MM.1S (cell line): ENCODE data around the gene FTL.

Experiments used
- DNase-seq: peaks from one replicate; pipeline ENCODE4 v3.0.0-alpha.2; 2015
- H2AFZ ChIP-seq: fragments of 300-600 bp; sonication (generic); 2 replicates; pipeline ENCODE4 v1.6.0; 2016; ENCODE audit warnings: antibody characterized with exemption, low read length
- H3F3A ChIP-seq: fragments of 300-600 bp; sonication (generic); 2 replicates; pipeline ENCODE4 v1.6.1; 2016; ENCODE audit warnings: mild to moderate bottlenecking, antibody characterized with exemption, low read length, moderate library complexity, mixed read lengths; ENCODE audit not compliant: insufficient read depth
- H3K27ac ChIP-seq: fragments of 300-600 bp; sonication (generic); 2 replicates; pipeline ENCODE4 v1.5.1; 2016; ENCODE audit warnings: mild to moderate bottlenecking, low read length
- H3K27me3 ChIP-seq: fragments of 300-600 bp; sonication (generic); replicated peaks from 2 replicates; pipeline ENCODE4 v1.6.0; 2016; ENCODE audit warnings: low read length; ENCODE audit not compliant: insufficient read depth
- H3K36me3 ChIP-seq: fragments of 300-600 bp; sonication (generic); replicated peaks from 2 replicates; pipeline ENCODE4 v1.6.1; 2016; ENCODE audit warnings: mild to moderate bottlenecking, low read length, mixed read lengths; ENCODE audit not compliant: insufficient read depth
- H3K4me1 ChIP-seq: fragments of 300-600 bp; sonication (generic); 2 replicates; pipeline ENCODE4 v1.6.1; 2016; ENCODE audit warnings: low read length, mixed read lengths
- H3K4me2 ChIP-seq: fragments of 300-600 bp; sonication (generic); 2 replicates; pipeline ENCODE4 v1.6.0; 2016; ENCODE audit warnings: low read depth, low read length
- H3K4me3 ChIP-seq: fragments of 300-600 bp; sonication (generic); 2 replicates; pipeline ENCODE4 v1.5.1; 2016; ENCODE audit warnings: low read length, mixed read lengths
- H3K79me2 ChIP-seq: fragments of 300-600 bp; sonication (generic); 2 replicates; pipeline ENCODE4 v1.6.1; 2016; ENCODE audit warnings: mixed run types, low read length, mixed read lengths
- H3K9ac ChIP-seq: fragments of 300-600 bp; sonication (generic); 2 replicates; pipeline ENCODE4 v1.6.1; 2016; ENCODE audit warnings: low read length, mixed read lengths
- H3K9me2 ChIP-seq: fragments of 300-600 bp; sonication (generic); replicated peaks from 2 replicates; pipeline ENCODE4 v1.6.1; 2016; ENCODE audit warnings: mild to moderate bottlenecking, low read length, mixed read lengths; ENCODE audit not compliant: insufficient read depth
- H3K9me3 ChIP-seq: fragments of 300-600 bp; sonication (generic); replicated peaks from 2 replicates; pipeline ENCODE4 v1.6.1; 2016; ENCODE audit warnings: mild to moderate bottlenecking, low read length, mixed read lengths; ENCODE audit not compliant: insufficient read depth
- H4K20me1 ChIP-seq: fragments of 300-600 bp; sonication (generic); 2 replicates; pipeline ENCODE4 v1.6.1; 2016; ENCODE audit warnings: mild to moderate bottlenecking, low read length, moderate library complexity, mixed read lengths; ENCODE audit not compliant: insufficient read depth
- CTCF ChIP-seq: fragments of 300-600 bp; sonication (generic); IDR thresholded peaks from 2 replicates; pipeline ENCODE4 v1.5.1; 2016; ENCODE audit warnings: antibody characterized with exemption, low read length, mixed read lengths
- EZH2 ChIP-seq: fragments of 300-600 bp; sonication (generic); optimal IDR thresholded peaks from 2 replicates; pipeline ENCODE3; 2017; ENCODE audit warnings: low read depth, mild to moderate bottlenecking, antibody characterized with exemption, low read length, mixed read lengths
- EZH2phosphoT487 ChIP-seq: fragments of 300-600 bp; sonication (generic); IDR thresholded peaks from 2 replicates; pipeline ENCODE4 v1.6.1; 2018; ENCODE audit warnings: antibody characterized with exemption, low read length

FTL gene

GRCh38 chr19:48965040-48965805, at the start of gene FTL:
Gene FTL (plus strand): TSS chr19:48965309. CDS start chr19:48965508, 199 bp downstream.
- peak; percentile 95 for DNase-seq
- H3K36me3 ChIP-seq, result no peaks in the 10 kb centered on the region
- H2AFZ ChIP-seq, result peak within 1 kb of the TSS; percentile 19
- peaks cover 21% of the 10 kb centered on the region for H3K79me2 ChIP-seq
- H3K9me3 ChIP-seq, result no peaks in the 10 kb centered on the region
- peaks cover 42% of the 10 kb centered on the region for H3K4me1 ChIP-seq
- H3K4me2 ChIP-seq, result peak within 1 kb of the TSS; percentile 85
- peak within 1 kb of the TSS; percentile 83 for H3K9ac ChIP-seq
- H4K20me1 ChIP-seq, result no peaks in the 10 kb centered on the region
- peak within 1 kb of the TSS; percentile 94 for H3K4me3 ChIP-seq
- no peaks in the 10 kb centered on the region for H3K27me3 ChIP-seq
- H3K27ac ChIP-seq, result peak within 1 kb of the TSS; percentile 73
- no peaks in the 10 kb centered on the region for H3K9me2 ChIP-seq
- H3F3A ChIP-seq, result peaks cover 55% of the 10 kb centered on the region
- TF ChIP-seq CTCF, result no peak

- no peak for DNase-seq
- no peak overlapping the region for H3K4me2 ChIP-seq
- H2AFZ ChIP-seq, result no peak overlapping the region
- H4K20me1 ChIP-seq, result no peaks in the 10 kb centered on the region
- H3K9me2 ChIP-seq, result no peaks in the 10 kb centered on the region
- H3K4me1 ChIP-seq, result no peaks in the 10 kb centered on the region
- H3K27me3 ChIP-seq, result no peaks in the 10 kb centered on the region
- no peaks in the 10 kb centered on the region for H3K79me2 ChIP-seq
- no peaks in the 10 kb centered on the region for H3F3A ChIP-seq
- no peaks in the 10 kb centered on the region; the same call in 1 of the 2 replicates for H3K36me3 ChIP-seq
- no peaks in the 10 kb centered on the region for H3K9me3 ChIP-seq
- no peak overlapping the region for H3K4me3 ChIP-seq
- TF ChIP-seq EZH2phosphoT487 (no peak), CTCF (no peak), EZH2 (no peak)
- no peak overlapping the region for H3K27ac ChIP-seq
- no peak overlapping the region for H3K9ac ChIP-seq
Observed at GRCh38 chr19:48915757-48916156, 49.4 kb upstream of the FTL start.

- no peak for DNase-seq
- Histone ChIP-seq H2AFZ (no peak overlapping the region), H3K9me3 (no peaks in the 10 kb centered on the region), H3K4me3 (no peak overlapping the region), H3K79me2 (no peaks in the 10 kb centered on the region), H3K36me3 (no peaks in the 10 kb centered on the region), H3K4me1 (no peaks in the 10 kb centered on the region), H4K20me1 (no peaks in the 10 kb centered on the region), H3K4me2 (no peak overlapping the region), H3K9me2 (no peaks in the 10 kb centered on the region), H3K9ac (no peak overlapping the region), H3K27ac (no peak overlapping the region), H3F3A (no peaks in the 10 kb centered on the region), H3K27me3 (no peaks in the 10 kb centered on the region)
- TF ChIP-seq CTCF (no peak), EZH2 (no peak), EZH2phosphoT487 (no peak)
Observed at GRCh38 chr19:48918071-48918470, 47.0 kb upstream of the FTL start.
